ENCODE results near the gene HCST.

The HCST gene

DNA sequence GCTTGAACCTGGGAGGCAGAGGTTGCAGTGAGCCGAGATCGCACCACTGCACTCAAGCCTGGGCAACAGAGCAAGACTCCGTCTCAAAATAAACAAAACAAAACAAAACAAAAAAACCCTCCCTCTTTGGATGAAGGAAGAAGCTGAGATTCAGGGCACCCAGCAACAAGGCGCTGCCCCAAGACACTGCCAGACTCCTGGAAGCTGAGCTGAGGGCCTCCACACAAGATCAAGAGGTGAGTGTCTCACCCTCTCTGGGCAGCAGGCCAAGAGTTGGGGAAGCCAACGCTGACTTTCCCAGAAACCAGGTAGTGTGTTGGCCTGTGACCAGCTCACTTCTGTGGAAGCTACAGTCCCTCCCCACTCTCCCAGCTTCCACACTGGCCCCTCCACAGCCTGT is 9.5 kb downstream of the HCST start:
- Histone ChIP-seq H2BK120ac (ENCODE audit: low read depth, low read length) (no peak overlapping the region), H3K9me3 (ENCODE audit: control insufficient read depth, low read length) (no peaks in the 10 kb centered on the region), H3K79me1 (replicated peaks; ENCODE audit: low read length, poor library complexity, severe bottlenecking) (no peaks in the 10 kb centered on the region), H3K4ac (ENCODE audit: low read depth in 1 of 2, low read length in 2 of 2) (no peak overlapping the region), H3K4me2 (ENCODE audit: low read length, poor library complexity, severe bottlenecking) (no peak overlapping the region), H3K4me1 (ENCODE audit: control insufficient read depth, insufficient read depth, low read depth, low read length) (peaks cover 3% of the 10 kb centered on the region), H2BK5ac (ENCODE audit: low read depth, low read length, poor library complexity, severe bottlenecking) (no peak overlapping the region), H3K18ac (ENCODE audit: low read depth in 1 of 2, low read length in 2 of 2) (no peak overlapping the region), H2BK15ac (ENCODE audit: low read depth, poor library complexity, severe bottlenecking) (no peak overlapping the region), H3K27ac (ENCODE audit: low read length, poor library complexity, severe bottlenecking) (no peak overlapping the region), H3K9ac (ENCODE audit: low read length) (no peak overlapping the region), H3K27me3 (ENCODE audit: control insufficient read depth in 1 of 2, insufficient read depth in 1 of 2, low read length in 2 of 2) (peaks cover 0 to 2% of the 10 kb centered on the region in 2 experiments), H4K91ac (ENCODE audit: low read length) (no peak overlapping the region), H3K14ac (ENCODE audit: low read length in 2 of 2) (no peak overlapping the region), H2BK12ac (ENCODE audit: low read length in 2 of 2) (no peak overlapping the region), H3K4me3 (ENCODE audit: insufficient read depth in 1 of 2, low read depth in 1 of 2, low read length in 2 of 2) (no peak overlapping the region), H3K36me3 (ENCODE audit: control insufficient read depth in 1 of 2, insufficient read depth in 2 of 2, low read depth in 1 of 2, low read length in 2 of 2) (no peaks in the 10 kb centered on the region), H4K8ac (ENCODE audit: low read length) (no peak overlapping the region), H3K23ac (ENCODE audit: low read length in 2 of 2) (no peak overlapping the region), H2AK5ac (ENCODE audit: low read length, severe bottlenecking) (no peak overlapping the region), H2AFZ (ENCODE audit: low read depth, low read length) (no peak overlapping the region)
- no peak for DNase-seq
- 67% methylated on average over 3 of the region's 5 CpGs for WGBS

DNA sequence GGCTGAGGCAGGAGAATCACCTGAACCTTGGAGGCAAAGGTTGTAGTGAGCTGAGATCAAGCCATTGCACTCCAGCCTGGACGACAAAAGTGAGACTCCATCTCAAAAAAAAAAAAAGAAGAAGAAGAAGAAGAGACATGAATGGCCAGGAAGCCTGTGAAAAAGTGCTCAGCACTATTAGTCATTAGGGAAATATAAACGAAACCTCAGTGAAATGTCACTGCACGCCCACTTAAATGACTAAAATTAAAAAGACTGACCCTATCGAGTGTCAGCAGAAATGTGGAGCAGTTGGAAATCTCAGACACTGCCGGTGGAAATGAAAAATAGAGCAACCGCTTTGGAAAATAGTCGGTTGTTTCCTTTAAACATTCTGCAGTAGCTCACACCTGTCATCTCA is 11.3 kb downstream of the HCST start:
- H2AFZ ChIP-seq (ENCODE audit: low read depth, low read length): no peak overlapping the region
- H3K23ac ChIP-seq (ENCODE audit: low read length in 2 of 2): no peak overlapping the region
- DNase-seq: peak; percentile 27
- H3K14ac ChIP-seq (ENCODE audit: low read length in 2 of 2): no peak overlapping the region
- no peaks in the 10 kb centered on the region for H3K9me3 ChIP-seq (ENCODE audit: control insufficient read depth, low read length)
- peaks cover 0 to 3% of the 10 kb centered on the region in 2 experiments for H3K27me3 ChIP-seq (ENCODE audit: control insufficient read depth in 1 of 2, insufficient read depth in 1 of 2, low read length in 2 of 2)
- H3K18ac ChIP-seq (ENCODE audit: low read depth in 1 of 2, low read length in 2 of 2): no peak overlapping the region
- H3K4me2 ChIP-seq (ENCODE audit: low read length, poor library complexity, severe bottlenecking): no peak overlapping the region
- peaks cover 3% of the 10 kb centered on the region for H3K4me1 ChIP-seq (ENCODE audit: control insufficient read depth, insufficient read depth, low read depth, low read length)
- H4K8ac ChIP-seq (ENCODE audit: low read length): no peak overlapping the region
- H2AK5ac ChIP-seq (ENCODE audit: low read length, severe bottlenecking): no peak overlapping the region
- H3K36me3 ChIP-seq (ENCODE audit: control insufficient read depth in 1 of 2, insufficient read depth in 2 of 2, low read depth in 1 of 2, low read length in 2 of 2): no peaks in the 10 kb centered on the region
- no peak overlapping the region for H2BK15ac ChIP-seq (ENCODE audit: low read depth, poor library complexity, severe bottlenecking)
- H2BK12ac ChIP-seq (ENCODE audit: low read length in 2 of 2): no peak overlapping the region
- H3K79me1 ChIP-seq (replicated peaks; ENCODE audit: low read length, poor library complexity, severe bottlenecking): no peaks in the 10 kb centered on the region
- no peak overlapping the region for H3K4me3 ChIP-seq (ENCODE audit: insufficient read depth in 1 of 2, low read depth in 1 of 2, low read length in 2 of 2)
- H3K27ac ChIP-seq (ENCODE audit: low read length, poor library complexity, severe bottlenecking): no peak overlapping the region
- no peak overlapping the region for H3K9ac ChIP-seq (ENCODE audit: low read length)
- 55% methylated on average over 6 of the region's 7 CpGs for WGBS
- no peak overlapping the region for H2BK120ac ChIP-seq (ENCODE audit: low read depth, low read length)
- no peak overlapping the region for H4K91ac ChIP-seq (ENCODE audit: low read length)
- H2BK5ac ChIP-seq (ENCODE audit: low read depth, low read length, poor library complexity, severe bottlenecking): no peak overlapping the region
- no peak overlapping the region for H3K4ac ChIP-seq (ENCODE audit: low read depth in 1 of 2, low read length in 2 of 2)

DNA sequence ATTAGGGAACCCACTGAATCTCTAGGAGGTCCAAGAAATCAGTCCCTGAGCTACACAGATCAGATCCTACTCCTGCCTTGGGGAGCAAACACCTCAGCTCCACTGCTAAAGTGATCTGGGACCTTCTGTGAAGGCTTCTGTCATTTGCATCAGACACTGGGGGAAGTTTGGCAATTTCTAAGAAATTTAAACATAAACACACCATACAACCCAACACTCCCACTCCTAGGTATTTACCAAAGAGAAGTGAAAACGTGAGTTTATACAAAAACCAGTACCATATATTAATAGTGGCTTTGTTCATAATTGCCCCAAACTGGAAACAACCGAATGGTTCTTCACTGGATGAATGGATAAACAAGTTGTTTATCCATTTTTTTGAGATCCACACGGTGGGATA is 13.1 kb downstream of the HCST start:
- Histone ChIP-seq H3K9me3 (ENCODE audit: control insufficient read depth, low read length) (no peaks in the 10 kb centered on the region), H2BK5ac (ENCODE audit: low read depth, low read length, poor library complexity, severe bottlenecking) (no peak overlapping the region), H3K4me3 (ENCODE audit: insufficient read depth in 1 of 2, low read depth in 1 of 2, low read length in 2 of 2) (no peak overlapping the region), H2BK12ac (ENCODE audit: low read length in 2 of 2) (no peak overlapping the region), H3K9ac (ENCODE audit: low read length) (no peak overlapping the region), H4K91ac (ENCODE audit: low read length) (no peak overlapping the region), H3K79me1 (replicated peaks; ENCODE audit: low read length, poor library complexity, severe bottlenecking) (no peaks in the 10 kb centered on the region), H2BK15ac (ENCODE audit: low read depth, poor library complexity, severe bottlenecking) (no peak overlapping the region), H2BK120ac (ENCODE audit: low read depth, low read length) (no peak overlapping the region), H3K4me1 (ENCODE audit: control insufficient read depth, insufficient read depth, low read depth, low read length) (peaks cover 3% of the 10 kb centered on the region), H3K14ac (ENCODE audit: low read length in 2 of 2) (no peak overlapping the region), H4K8ac (ENCODE audit: low read length) (no peak overlapping the region), H3K23ac (ENCODE audit: low read length in 2 of 2) (no peak overlapping the region), H3K36me3 (ENCODE audit: control insufficient read depth in 1 of 2, insufficient read depth in 2 of 2, low read depth in 1 of 2, low read length in 2 of 2) (no peaks in the 10 kb centered on the region), H2AK5ac (ENCODE audit: low read length, severe bottlenecking) (no peak overlapping the region), H3K27ac (ENCODE audit: low read length, poor library complexity, severe bottlenecking) (no peak overlapping the region), H3K4ac (ENCODE audit: low read depth in 1 of 2, low read length in 2 of 2) (no peak overlapping the region), H3K4me2 (ENCODE audit: low read length, poor library complexity, severe bottlenecking) (no peak overlapping the region), H3K18ac (ENCODE audit: low read depth in 1 of 2, low read length in 2 of 2) (no peak overlapping the region), H2AFZ (ENCODE audit: low read depth, low read length) (no peak overlapping the region), H3K27me3 (ENCODE audit: control insufficient read depth in 1 of 2, insufficient read depth in 1 of 2, low read length in 2 of 2) (peaks cover 3 to 4% of the 10 kb centered on the region in 2 experiments)
- no CpG with 5 or more reads among the region's 3 CpGs for WGBS
- DNase-seq: no peak

DNA sequence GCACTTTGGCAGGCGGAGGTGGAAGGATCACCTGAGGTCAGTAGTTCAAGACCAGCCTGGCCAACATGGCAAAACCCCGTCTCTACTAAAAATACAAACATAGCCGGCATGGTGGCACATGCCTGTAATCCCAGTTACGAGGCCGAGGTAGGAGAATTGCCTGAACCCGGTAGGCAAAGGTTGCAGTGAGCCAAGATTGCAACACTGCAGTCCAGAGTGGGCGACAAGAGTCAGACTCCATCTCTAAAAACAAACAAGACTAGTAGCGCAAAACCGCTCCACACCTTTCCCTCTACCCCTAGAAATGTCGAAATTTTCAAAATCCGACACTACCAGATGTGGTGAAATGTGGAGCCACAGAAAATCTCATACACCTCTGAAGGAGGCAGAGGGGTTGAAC is 17.0 kb downstream of the HCST start:
- H3K4me1 ChIP-seq (ENCODE audit: control insufficient read depth, insufficient read depth, low read depth, low read length): no peaks in the 10 kb centered on the region
- DNase-seq: no peak

More for the DNA sequence above, 17.0 kb downstream of the HCST start:
- Histone ChIP-seq H3K18ac (ENCODE audit: low read depth in 1 of 2, low read length in 2 of 2) (no peak overlapping the region), H4K8ac (ENCODE audit: low read length) (no peak overlapping the region), H3K27me3 (ENCODE audit: control insufficient read depth in 1 of 2, insufficient read depth in 1 of 2, low read length in 2 of 2) (peaks cover 4 to 7% of the 10 kb centered on the region in 2 experiments), H2BK120ac (ENCODE audit: low read depth, low read length) (no peak overlapping the region), H3K4me3 (ENCODE audit: insufficient read depth in 1 of 2, low read depth in 1 of 2, low read length in 2 of 2) (no peak overlapping the region), H3K14ac (ENCODE audit: low read length in 2 of 2) (no peak overlapping the region), H4K91ac (ENCODE audit: low read length) (no peak overlapping the region), H2BK5ac (ENCODE audit: low read depth, low read length, poor library complexity, severe bottlenecking) (no peak overlapping the region), H3K79me1 (replicated peaks; ENCODE audit: low read length, poor library complexity, severe bottlenecking) (no peaks in the 10 kb centered on the region), H3K4me2 (ENCODE audit: low read length, poor library complexity, severe bottlenecking) (no peak overlapping the region), H3K36me3 (ENCODE audit: control insufficient read depth in 1 of 2, insufficient read depth in 2 of 2, low read depth in 1 of 2, low read length in 2 of 2) (no peaks in the 10 kb centered on the region), H3K23ac (ENCODE audit: low read length in 2 of 2) (no peak overlapping the region), H2AK5ac (ENCODE audit: low read length, severe bottlenecking) (no peak overlapping the region), H3K9ac (ENCODE audit: low read length) (no peak overlapping the region), H2AFZ (ENCODE audit: low read depth, low read length) (no peak overlapping the region), H3K4ac (ENCODE audit: low read depth in 1 of 2, low read length in 2 of 2) (no peak overlapping the region), H2BK12ac (ENCODE audit: low read length in 2 of 2) (no peak overlapping the region), H3K27ac (ENCODE audit: low read length, poor library complexity, severe bottlenecking) (no peak overlapping the region), H2BK15ac (ENCODE audit: low read depth, poor library complexity, severe bottlenecking) (no peak overlapping the region), H3K9me3 (ENCODE audit: control insufficient read depth, low read length) (no peaks in the 10 kb centered on the region)
- WGBS: 90% methylated on average over 10 of the region's 11 CpGs
